HG02943 (cell line): ENCODE data around the gene NSF.
"Not testable (repeated sequence)": the region's sequence is repeated elsewhere in the genome, so short reads cannot be mapped to it uniquely, and the experiment has no call there.

ENCODE experiments used
- ATAC-seq: cut with Tn5 transposase; IDR thresholded peaks from one replicate; pipeline ENCODE4 v1.9.1; 2021; ENCODE audit warnings: mild to moderate bottlenecking, low read depth, moderate library complexity; ENCODE audit not compliant: unreplicated experiment

The NSF gene

GRCh38 chr17:46771561-46772474 is 181.3 kb downstream of the NSF start:
- no peak for ATAC-seq

GRCh38 chr17:46772475-46773220 is 182.2 kb downstream of the NSF start:
- no peak for ATAC-seq

GRCh38 chr17:46773221-46773605 is 182.7 kb downstream of the NSF start:
- ATAC-seq, result no peak

- no peak for ATAC-seq
Measured at GRCh38 chr17:46773676-46774075, 183.2 kb downstream of the NSF start.

GRCh38 chr17:46774108-46774737 is 183.8 kb downstream of the NSF start:
- ATAC-seq, result no peak

- no peak for ATAC-seq
Measured at GRCh38 chr17:46776298-46777005, 186.0 kb downstream of the NSF start.

GRCh38 chr17:46777943-46778915 is 187.8 kb downstream of the NSF start:
- no peak for ATAC-seq

GRCh38 chr17:46780003-46780373 is 189.5 kb downstream of the NSF start:
- ATAC-seq, result no peak

- no peak for ATAC-seq
Measured at GRCh38 chr17:46782250-46782953, 191.9 kb downstream of the NSF start.

GRCh38 chr17:46783031-46783593 is 192.6 kb downstream of the NSF start:
- ATAC-seq, result no peak

- no peak for ATAC-seq
Measured at GRCh38 chr17:46785696-46786095, 195.2 kb downstream of the NSF start.

GRCh38 chr17:46787478-46787877 is 197.0 kb downstream of the NSF start:
- no peak for ATAC-seq

GRCh38 chr17:46788300-46788699 is 197.8 kb downstream of the NSF start:
- ATAC-seq, result no peak

- no peak for ATAC-seq
Measured at GRCh38 chr17:46788796-46789195, 198.3 kb downstream of the NSF start.

- no peak for ATAC-seq
Measured at GRCh38 chr17:46789610-46790009, 199.1 kb downstream of the NSF start.

GRCh38 chr17:46790216-46790615 is 199.7 kb downstream of the NSF start:
- ATAC-seq, result no peak

- no peak for ATAC-seq
Measured at GRCh38 chr17:46791531-46791930, 201.1 kb downstream of the NSF start.

- ATAC-seq, result no peak
Measured at GRCh38 chr17:46792071-46792470, 201.6 kb downstream of the NSF start.

GRCh38 chr17:46793023-46793422 is 202.6 kb downstream of the NSF start:
- not testable (repeated sequence) for ATAC-seq
